ENCODE data around the gene DNAJB4. TPM values are rescaled to one million over a fixed set of nuclear protein-coding genes. Genes with fewer than 3 reads are reported as not detected.
"Not testable (repeated sequence)": the region's sequence is repeated elsewhere in the genome, so short reads cannot be mapped to it uniquely, and the experiment has no call there.

DNAJB4 gene
- total RNA-seq, 2 donors from 2014 or later: 20.2 to 24.1 TPM

- ATAC-seq (no peak), DNase-seq (no peak)
- Histone ChIP-seq H3K27me3 (no peaks in the 10 kb centered on the region), H3K27ac (peak overlapping the region in 2 of 4 donors; percentile 7 to 84), H3K4me1 (peaks cover 50% of the 10 kb centered on the region), H3K4me3 (no peak overlapping the region), H3K9me3 (no peaks in the 10 kb centered on the region), H3K36me3 (replicated peaks in 1 of 2; ENCODE audit: insufficient read depth in 1 of 2, low read depth in 2 of 2) (peaks cover 0 to 4% of the 10 kb centered on the region in 2 donors)
- TF ChIP-seq, protein P1, sequence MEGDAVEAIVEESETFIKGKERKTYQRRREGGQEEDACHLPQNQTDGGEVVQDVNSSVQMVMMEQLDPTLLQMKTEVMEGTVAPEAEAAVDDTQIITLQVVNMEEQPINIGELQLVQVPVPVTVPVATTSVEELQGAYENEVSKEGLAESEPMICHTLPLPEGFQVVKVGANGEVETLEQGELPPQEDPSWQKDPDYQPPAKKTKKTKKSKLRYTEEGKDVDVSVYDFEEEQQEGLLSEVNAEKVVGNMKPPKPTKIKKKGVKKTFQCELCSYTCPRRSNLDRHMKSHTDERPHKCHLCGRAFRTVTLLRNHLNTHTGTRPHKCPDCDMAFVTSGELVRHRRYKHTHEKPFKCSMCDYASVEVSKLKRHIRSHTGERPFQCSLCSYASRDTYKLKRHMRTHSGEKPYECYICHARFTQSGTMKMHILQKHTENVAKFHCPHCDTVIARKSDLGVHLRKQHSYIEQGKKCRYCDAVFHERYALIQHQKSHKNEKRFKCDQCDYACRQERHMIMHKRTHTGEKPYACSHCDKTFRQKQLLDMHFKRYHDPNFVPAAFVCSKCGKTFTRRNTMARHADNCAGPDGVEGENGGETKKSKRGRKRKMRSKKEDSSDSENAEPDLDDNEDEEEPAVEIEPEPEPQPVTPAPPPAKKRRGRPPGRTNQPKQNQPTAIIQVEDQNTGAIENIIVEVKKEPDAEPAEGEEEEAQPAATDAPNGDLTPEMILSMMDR (IDR thresholded peaks at IDR 0.05): no peak
- TF ChIP-seq POLR2A (IDR thresholded peaks at IDR 0.05): no peak
- intact Hi-C loops (cut with DNase I): no loop called here
- WGBS, 2 donors: 27 to 29% methylated on average over 2 of the region's 2 CpGs
These were observed 6.3 kb downstream of the DNAJB4 start for GRCh38 chr1:78011050-78011449.

DNA sequence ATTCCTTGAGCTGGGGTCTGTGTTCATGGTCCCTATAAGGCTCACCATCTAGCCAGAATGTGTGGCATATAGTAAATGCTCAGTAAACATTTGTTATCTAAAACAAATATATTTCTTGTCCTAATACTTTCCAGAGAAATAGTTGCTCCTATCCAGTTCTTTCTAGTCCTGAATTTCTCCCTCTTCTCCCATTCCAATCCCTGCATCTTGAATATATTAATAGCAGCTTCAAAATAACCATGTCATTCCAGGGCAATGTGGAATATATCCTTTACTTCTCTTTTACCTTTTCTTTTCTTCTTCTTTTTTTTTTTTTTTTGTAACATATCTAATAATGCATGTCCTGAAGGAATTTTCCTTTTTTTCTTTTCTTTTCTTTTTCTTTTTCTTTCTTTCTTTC, 10.4 kb downstream of the DNAJB4 start:
- TF ChIP-seq, protein P1 (IDR thresholded peaks at IDR 0.05): no peak
- TF ChIP-seq POLR2A (IDR thresholded peaks at IDR 0.05): no peak

GRCh38 chr1:78019024-78019423, 14.3 kb downstream of the DNAJB4 start:
- Histone ChIP-seq H3K27ac (no peak overlapping the region), H3K4me3 (no peak overlapping the region), H3K4me1 (peaks cover 13% of the 10 kb centered on the region), H3K9me3 (no peaks in the 10 kb centered on the region), H3K27me3 (no peaks in the 10 kb centered on the region), H3K36me3 (replicated peaks in 1 of 2; ENCODE audit: insufficient read depth in 1 of 2, low read depth in 2 of 2) (no peaks in the 10 kb centered on the region)
- WGBS, 2 donors: 91% methylated on average over 1 of the region's 1 CpG
- DNase-seq (no peak), ATAC-seq (no peak)
- intact Hi-C loops (cut with DNase I): no loop called here
- TF ChIP-seq, protein P1 (IDR thresholded peaks at IDR 0.05): no peak
- TF ChIP-seq POLR2A (IDR thresholded peaks at IDR 0.05): no peak

More for the DNA sequence above, 10.4 kb downstream of the DNAJB4 start:
- DNase-seq (no peak), ATAC-seq (no peak)
- no peaks in the 10 kb centered on the region for H3K27me3 ChIP-seq
- H3K27ac ChIP-seq: no peak overlapping the region
- intact Hi-C loops (cut with DNase I): no loop called here
- H3K4me1 ChIP-seq: peaks cover 36% of the 10 kb centered on the region
- no peak overlapping the region for H3K4me3 ChIP-seq
- no peaks in the 10 kb centered on the region for H3K9me3 ChIP-seq
- H3K36me3 ChIP-seq (replicated peaks in 1 of 2; ENCODE audit: insufficient read depth in 1 of 2, low read depth in 2 of 2): peaks cover 0 to 4% of the 10 kb centered on the region in 2 donors

DNA sequence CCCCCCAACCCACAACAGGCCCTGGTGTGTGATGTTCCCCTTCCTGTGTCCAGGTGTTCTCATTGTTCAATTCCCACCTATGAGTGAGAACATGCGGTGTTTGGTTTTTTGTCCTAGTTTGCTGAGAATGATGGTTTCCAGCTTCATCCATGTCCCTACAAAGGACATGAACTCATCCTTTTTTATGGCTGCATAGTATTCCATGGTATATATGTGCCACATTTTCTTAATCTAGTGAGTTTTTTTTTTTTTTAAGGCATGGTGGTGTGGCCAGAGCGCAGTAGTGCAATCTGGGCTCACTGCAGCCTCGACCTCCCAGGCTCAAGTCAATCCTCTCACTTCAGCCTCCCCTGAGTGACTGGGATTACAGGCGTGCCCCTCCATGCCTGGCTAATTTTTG, 16.4 kb downstream of the DNAJB4 start:
- H3K27ac ChIP-seq; H3K4me1 ChIP-seq; H3K4me3 ChIP-seq; H3K36me3 ChIP-seq (replicated peaks in 1 of 2; ENCODE audit: insufficient read depth in 1 of 2, low read depth in 2 of 2); H3K9me3 ChIP-seq; DNase-seq; intact Hi-C loops (cut with DNase I); H3K27me3 ChIP-seq; ATAC-seq: not testable (repeated sequence)
- 86 to 91% methylated on average over 4 of the region's 4 CpGs for WGBS, 2 donors

- 79 to 93% methylated on average over 4 of the region's 4 CpGs for WGBS, 2 donors
- Histone ChIP-seq H3K27ac (no peak overlapping the region), H3K27me3 (no peaks in the 10 kb centered on the region), H3K4me1 (peaks cover 10% of the 10 kb centered on the region), H3K9me3 (no peaks in the 10 kb centered on the region), H3K4me3 (no peak overlapping the region), H3K36me3 (replicated peaks in 1 of 2; ENCODE audit: insufficient read depth in 1 of 2, low read depth in 2 of 2) (no peaks in the 10 kb centered on the region)
- no peak for DNase-seq
- no peak for ATAC-seq
- no peak for TF ChIP-seq POLR2A (IDR thresholded peaks at IDR 0.05)
- TF ChIP-seq, protein P1 (IDR thresholded peaks at IDR 0.05): no peak
- intact Hi-C loops (cut with DNase I): no loop called here
These were observed 25.1 kb downstream of the DNAJB4 start for GRCh38 chr1:78029793-78030192.
